H9 (cell line): Measurements from ENCODE around the gene MARCHF9. TPM values are rescaled to one million over a fixed set of nuclear protein-coding genes. Genes with fewer than 3 reads are reported as not detected.

Experiments
- DNase-seq: peaks from one replicate; pipeline ENCODE4 v3.0.0-alpha.2; 2017
- H2AFZ ChIP-seq: one replicate; pipeline ENCODE4 v1.6.1; 2013; ENCODE audit warnings: mild to moderate bottlenecking, low read length, control low read depth, moderate library complexity
- H2AK5ac ChIP-seq: 2 replicates; pipeline ENCODE4 v1.6.1; 2013; ENCODE audit warnings: low read length, control low read depth, mixed read lengths; ENCODE audit not compliant: insufficient read length
- H2BK120ac ChIP-seq: one replicate; pipeline ENCODE4 v1.6.1; 2013; ENCODE audit warnings: low read depth, mild to moderate bottlenecking, low read length, control low read depth, inconsistent platforms; ENCODE audit not compliant: poor library complexity, severe bottlenecking
- H2BK12ac ChIP-seq: 2 replicates; pipeline ENCODE4 v1.6.1; 2013; ENCODE audit warnings: low read length, control low read depth, mixed read lengths, low read depth; ENCODE audit not compliant: insufficient read length
- H2BK15ac ChIP-seq: 2 replicates; pipeline ENCODE4 v1.6.1; 2013; ENCODE audit warnings: low read depth, low read length, control low read depth
- H2BK20ac ChIP-seq: one replicate; pipeline ENCODE4 v1.6.1; 2013; ENCODE audit warnings: low read depth, mild to moderate bottlenecking, low read length, control low read depth, inconsistent platforms; ENCODE audit not compliant: poor library complexity, severe bottlenecking
- H2BK5ac ChIP-seq: 2 replicates; pipeline ENCODE4 v1.6.1; 2013; ENCODE audit warnings: low read length, control low read depth, mixed read lengths; ENCODE audit not compliant: insufficient read length
- H3K14ac ChIP-seq: 2 replicates; pipeline ENCODE4 v1.6.1; 2013; ENCODE audit warnings: low read length, control low read depth; ENCODE audit not compliant: insufficient read depth
- H3K18ac ChIP-seq: 2 replicates; pipeline ENCODE4 v1.6.1; 2013; ENCODE audit warnings: low read depth, mild to moderate bottlenecking, mixed read lengths, low read length, control low read depth; ENCODE audit not compliant: insufficient read length
- H3K23ac ChIP-seq: 2 replicates; pipeline ENCODE4 v1.6.1; 2013; ENCODE audit warnings: low read length, control low read depth, mixed read lengths, low read depth; ENCODE audit not compliant: insufficient read length
- H3K23me2 ChIP-seq: 2 replicates; pipeline ENCODE4 v1.6.1; 2013; ENCODE audit warnings: low read depth, mild to moderate bottlenecking, mixed read lengths, low read length, control low read depth; ENCODE audit not compliant: insufficient read length, poor library complexity, severe bottlenecking
- H3K27ac ChIP-seq: 2 replicates; pipeline ENCODE4 v1.5.1; 2013; ENCODE audit warnings: low read length, control low read depth, mixed read lengths, low read depth; ENCODE audit not compliant: insufficient read length
- H3K27me3 ChIP-seq: 2 replicates; pipeline ENCODE4 v1.6.1; 2013; ENCODE audit warnings: low read length, control low read depth, inconsistent platforms; ENCODE audit not compliant: insufficient read depth
- H3K4ac ChIP-seq: 2 replicates; pipeline ENCODE4 v1.6.1; 2013; ENCODE audit warnings: low read depth, mild to moderate bottlenecking, control low read depth, inconsistent platforms, low read length, moderate library complexity
- H3K4me1 ChIP-seq: 2 replicates; pipeline ENCODE4 v1.6.1; 2013; ENCODE audit warnings: low read length, control low read depth, inconsistent platforms; ENCODE audit not compliant: insufficient read depth
- H3K4me2 ChIP-seq: 2 replicates; pipeline ENCODE4 v1.6.1; 2013; ENCODE audit warnings: low read length, control low read depth, mixed read lengths; ENCODE audit not compliant: insufficient read length, insufficient read depth
- H3K56ac ChIP-seq: 2 replicates; pipeline ENCODE4 v1.6.1; 2013; ENCODE audit warnings: low read depth, mild to moderate bottlenecking, mixed read lengths, low read length, control low read depth; ENCODE audit not compliant: insufficient read length
- H3K79me1 ChIP-seq: 2 replicates; pipeline ENCODE4 v1.6.1; 2013; ENCODE audit warnings: low read depth, mild to moderate bottlenecking, moderate library complexity, low read length, control low read depth, inconsistent platforms; ENCODE audit not compliant: insufficient read depth, poor library complexity, severe bottlenecking
- H3K79me2 ChIP-seq: 2 replicates; pipeline ENCODE4 v1.6.1; 2013; ENCODE audit warnings: low read length, control low read depth, inconsistent platforms; ENCODE audit not compliant: insufficient read depth
- H3K9ac ChIP-seq: 2 replicates; pipeline ENCODE4 v1.6.1; 2013; ENCODE audit warnings: low read length, control low read depth, mixed read lengths; ENCODE audit not compliant: insufficient read length; ENCODE audit errors: extremely low read depth
- H3K9me3 ChIP-seq: one replicate; pipeline ENCODE4 v1.6.1; 2013; ENCODE audit warnings: low read depth, low read length, inconsistent platforms; ENCODE audit not compliant: control insufficient read depth
- H3T11ph ChIP-seq: one replicate; pipeline ENCODE4 v1.6.1; 2013; ENCODE audit warnings: mild to moderate bottlenecking, low read length, control low read depth, inconsistent platforms
- H4K20me1 ChIP-seq: one replicate; pipeline ENCODE4 v1.6.1; 2013; ENCODE audit not compliant: control insufficient read depth, insufficient read length, insufficient read depth
- H4K5ac ChIP-seq: 2 replicates; pipeline ENCODE4 v1.6.1; 2013; ENCODE audit warnings: low read depth, mild to moderate bottlenecking, mixed read lengths, low read length, control low read depth; ENCODE audit not compliant: insufficient read length
- H4K8ac ChIP-seq: replicated peaks from 2 replicates; pipeline ENCODE4 v1.6.1; 2013; ENCODE audit warnings: low read length, control low read depth, mixed read lengths, low read depth; ENCODE audit not compliant: insufficient read length
- H4K91ac ChIP-seq: 2 replicates; pipeline ENCODE4 v1.6.1; 2013; ENCODE audit warnings: low read depth, mild to moderate bottlenecking, moderate library complexity, mixed read lengths, low read length, control low read depth; ENCODE audit not compliant: insufficient read length
- H3K27ac Mint-ChIP-seq, 3 experiments: 2 replicates in 2 of 3; 3 replicates in 1 of 3; pipeline ENCODE4 v1.8.0; 2020 to 2021; ENCODE audit warnings: mixed read lengths in 3 of 3, mild to moderate bottlenecking in 1 of 3, moderate library complexity in 1 of 3
- H3K27me3 Mint-ChIP-seq: 2 replicates; pipeline ENCODE4 v1.8.0; 2021; ENCODE audit warnings: low read depth, mild to moderate bottlenecking, moderate library complexity, mixed read lengths
- H3K36me3 Mint-ChIP-seq, 3 experiments: 2 replicates in 2 of 3; 3 replicates in 1 of 3; pipeline ENCODE4 v1.8.0; 2020 to 2021; ENCODE audit warnings: low read depth in 3 of 3, mixed read lengths in 3 of 3; ENCODE audit not compliant: insufficient read depth in 1 of 3
- H3K4me1 Mint-ChIP-seq, 2 experiments: 2 replicates each; pipeline ENCODE4 v1.8.0; 2020; ENCODE audit warnings: mixed read lengths in 2 of 2
- H3K4me3 Mint-ChIP-seq, 2 experiments: 2 replicates in 1 of 2; 3 replicates in 1 of 2; pipeline ENCODE4 v1.8.0; 2020 to 2021; ENCODE audit warnings: mild to moderate bottlenecking in 2 of 2, mixed read lengths in 2 of 2, moderate library complexity in 1 of 2
- H3K9me3 Mint-ChIP-seq, 2 experiments: 2 replicates in 1 of 2; 3 replicates in 1 of 2; pipeline ENCODE4 v1.8.0; 2020; ENCODE audit warnings: mild to moderate bottlenecking in 2 of 2, mixed read lengths in 2 of 2, moderate library complexity in 1 of 2
- WGBS: extraction: QIAGEN DNeasy Blood & Tissue Kit; methylation state at CpG from one replicate; pipeline ENCODE4 v1.1.7; 2013; ENCODE audit warnings: missing lambda C conversion rate, low lambda C conversion rate, mixed read lengths; ENCODE audit not compliant: insufficient read length; ENCODE audit errors: extremely low coverage; 5-methylcytosine and 5-hydroxymethylcytosine counted together
- total RNA-seq: library from RNA; stranded (reverse); gene quantifications from 2 replicates; pipeline ENCODE4 v1.2.1, GENCODE V29; 2021
- TF ChIP-seq, protein P1 (sequence below): fragments of 200-600 bp; sonication (generic); conservative IDR thresholded peaks from 3 replicates; pipeline ENCODE4 v1.8.0; 2021; ENCODE audit warnings: antibody characterized with exemption, mild to moderate bottlenecking

The MARCHF9 gene
- total RNA-seq, 1 experiment from 2014 or later = 20.5 TPM

DNA sequence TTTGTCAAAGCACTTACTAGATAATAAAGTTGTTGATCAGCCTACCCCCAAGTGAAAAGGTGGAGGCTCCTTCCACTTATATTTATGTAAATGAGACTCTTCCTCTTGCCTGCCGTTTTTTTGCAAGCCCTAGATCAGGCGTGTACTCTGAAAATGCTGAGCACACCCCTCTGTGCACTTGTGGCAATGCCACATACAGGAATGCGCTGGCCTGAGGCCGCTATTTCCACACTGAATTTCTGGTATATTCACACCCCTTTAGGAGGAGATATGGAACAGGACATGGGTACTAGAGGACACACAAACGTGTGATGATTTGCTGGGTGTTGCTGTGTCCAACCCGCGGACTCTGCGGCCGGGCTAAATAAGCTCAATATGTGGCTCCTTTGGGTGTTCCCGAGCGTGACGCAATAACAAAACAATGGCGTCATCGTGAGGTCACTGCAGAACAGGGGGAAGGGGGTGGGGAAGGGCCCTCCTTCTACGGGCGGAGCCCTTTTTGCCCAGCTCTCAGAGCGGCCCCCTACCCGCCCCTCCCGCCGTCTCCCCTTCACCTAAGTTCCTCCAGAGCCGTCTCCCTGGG, 10.6 kb upstream of the MARCHF9 start:
- H2BK5ac ChIP-seq = no peak overlapping the region
- Mint-ChIP-seq H3K4me3 (peak overlapping the region; percentile 86 to 92), H3K9me3 (no peaks in the 10 kb centered on the region), H3K27ac (peak overlapping the region; percentile 97 to 99 (median 99)), H3K27me3 (peaks cover 41% of the 10 kb centered on the region), H3K4me1 (peaks cover 17 to 20% of the 10 kb centered on the region in 2 experiments), H3K36me3 (peaks cover 14 to 38% (median 33%) of the 10 kb centered on the region in 3 experiments; a peak in 6 of 7 replicates)
- H2AK5ac ChIP-seq = no peak overlapping the region
- no peak overlapping the region for H3K9ac ChIP-seq
- H2AFZ ChIP-seq = no peak overlapping the region
- no peak overlapping the region for H2BK15ac ChIP-seq
- TF ChIP-seq, protein P1, sequence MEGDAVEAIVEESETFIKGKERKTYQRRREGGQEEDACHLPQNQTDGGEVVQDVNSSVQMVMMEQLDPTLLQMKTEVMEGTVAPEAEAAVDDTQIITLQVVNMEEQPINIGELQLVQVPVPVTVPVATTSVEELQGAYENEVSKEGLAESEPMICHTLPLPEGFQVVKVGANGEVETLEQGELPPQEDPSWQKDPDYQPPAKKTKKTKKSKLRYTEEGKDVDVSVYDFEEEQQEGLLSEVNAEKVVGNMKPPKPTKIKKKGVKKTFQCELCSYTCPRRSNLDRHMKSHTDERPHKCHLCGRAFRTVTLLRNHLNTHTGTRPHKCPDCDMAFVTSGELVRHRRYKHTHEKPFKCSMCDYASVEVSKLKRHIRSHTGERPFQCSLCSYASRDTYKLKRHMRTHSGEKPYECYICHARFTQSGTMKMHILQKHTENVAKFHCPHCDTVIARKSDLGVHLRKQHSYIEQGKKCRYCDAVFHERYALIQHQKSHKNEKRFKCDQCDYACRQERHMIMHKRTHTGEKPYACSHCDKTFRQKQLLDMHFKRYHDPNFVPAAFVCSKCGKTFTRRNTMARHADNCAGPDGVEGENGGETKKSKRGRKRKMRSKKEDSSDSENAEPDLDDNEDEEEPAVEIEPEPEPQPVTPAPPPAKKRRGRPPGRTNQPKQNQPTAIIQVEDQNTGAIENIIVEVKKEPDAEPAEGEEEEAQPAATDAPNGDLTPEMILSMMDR = no peak
- H4K5ac ChIP-seq = no peak overlapping the region
- H3K4me2 ChIP-seq = peak overlapping the region; percentile 70
- no CpG with 5 or more reads among the region's 21 CpGs for WGBS
- no peaks in the 10 kb centered on the region for H4K20me1 ChIP-seq
- no peak overlapping the region for H4K91ac ChIP-seq
- no peak overlapping the region for H2BK20ac ChIP-seq
- H3K23me2 ChIP-seq = peaks cover 4% of the 10 kb centered on the region
- peak overlapping the region; percentile 4 for H3K27ac ChIP-seq
- no peak for DNase-seq
- H3T11ph ChIP-seq = no peak overlapping the region
- no peak overlapping the region for H4K8ac ChIP-seq
- peaks cover 22% of the 10 kb centered on the region for H3K27me3 ChIP-seq
- no peak overlapping the region for H3K23ac ChIP-seq
- H3K79me1 ChIP-seq = no peaks in the 10 kb centered on the region
- no peak overlapping the region for H2BK12ac ChIP-seq
- no peak overlapping the region for H2BK120ac ChIP-seq
- no peaks in the 10 kb centered on the region for H3K9me3 ChIP-seq
- peak overlapping the region; percentile 21 for H3K18ac ChIP-seq
- peak overlapping the region; percentile 21; the same call in 1 of the 2 replicates for H3K14ac ChIP-seq
- H3K4me1 ChIP-seq = peaks cover 2% of the 10 kb centered on the region; the same call in 1 of the 2 replicates
- H3K56ac ChIP-seq = no peak overlapping the region
- no peak overlapping the region for H3K4ac ChIP-seq
- H3K79me2 ChIP-seq = no peaks in the 10 kb centered on the region
